ENCODE measurements around the gene PABPC1L.

GRCh38 chr20:44942264-44942973 is 32.6 kb downstream of the PABPC1L start:
- no peak for TF ChIP-seq POLR2AphosphoS5 (IDR thresholded peaks at IDR 0.05; ENCODE audit: low read depth, low read length)
- no peak for TF ChIP-seq CTCF (IDR thresholded peaks at IDR 0.05)
- no peak for TF ChIP-seq REST (IDR thresholded peaks at IDR 0.05; ENCODE audit: insufficient read depth in 1 of 2, low read depth in 2 of 2, low read length in 1 of 2)

Data from Panc1 (cell line).